Measurements from ENCODE around the gene PTPRM.

The PTPRM gene

GRCh38 chr18:7950380-7951136 is 383.4 kb downstream of the PTPRM start:
- no peaks in the 10 kb centered on the region for H3K79me2 ChIP-seq (ENCODE audit: low read length)
- H3F3A ChIP-seq (ENCODE audit: insufficient read depth, low read length) = no peaks in the 10 kb centered on the region
- no peaks in the 10 kb centered on the region for H3K27me3 ChIP-seq (replicated peaks; ENCODE audit: insufficient read depth, low read length)
- TF ChIP-seq EZH2phosphoT487 (IDR thresholded peaks at IDR 0.05; ENCODE audit: low read length) (no peak), EZH2 (optimal IDR thresholded peaks at IDR 0.05; ENCODE audit: low read depth, low read length) (no peak)
- TF ChIP-seq, protein P1, sequence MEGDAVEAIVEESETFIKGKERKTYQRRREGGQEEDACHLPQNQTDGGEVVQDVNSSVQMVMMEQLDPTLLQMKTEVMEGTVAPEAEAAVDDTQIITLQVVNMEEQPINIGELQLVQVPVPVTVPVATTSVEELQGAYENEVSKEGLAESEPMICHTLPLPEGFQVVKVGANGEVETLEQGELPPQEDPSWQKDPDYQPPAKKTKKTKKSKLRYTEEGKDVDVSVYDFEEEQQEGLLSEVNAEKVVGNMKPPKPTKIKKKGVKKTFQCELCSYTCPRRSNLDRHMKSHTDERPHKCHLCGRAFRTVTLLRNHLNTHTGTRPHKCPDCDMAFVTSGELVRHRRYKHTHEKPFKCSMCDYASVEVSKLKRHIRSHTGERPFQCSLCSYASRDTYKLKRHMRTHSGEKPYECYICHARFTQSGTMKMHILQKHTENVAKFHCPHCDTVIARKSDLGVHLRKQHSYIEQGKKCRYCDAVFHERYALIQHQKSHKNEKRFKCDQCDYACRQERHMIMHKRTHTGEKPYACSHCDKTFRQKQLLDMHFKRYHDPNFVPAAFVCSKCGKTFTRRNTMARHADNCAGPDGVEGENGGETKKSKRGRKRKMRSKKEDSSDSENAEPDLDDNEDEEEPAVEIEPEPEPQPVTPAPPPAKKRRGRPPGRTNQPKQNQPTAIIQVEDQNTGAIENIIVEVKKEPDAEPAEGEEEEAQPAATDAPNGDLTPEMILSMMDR (IDR thresholded peaks at IDR 0.05; ENCODE audit: low read length) = no peak
- no peak overlapping the region for H3K4me3 ChIP-seq (ENCODE audit: low read length)
- H3K27ac ChIP-seq (ENCODE audit: low read length) = no peak overlapping the region
- no peak overlapping the region for H2AFZ ChIP-seq (ENCODE audit: low read length)
- no peaks in the 10 kb centered on the region for H3K9me3 ChIP-seq (replicated peaks; ENCODE audit: insufficient read depth, low read length)
- no peak for DNase-seq
- no peak overlapping the region for H3K9ac ChIP-seq (ENCODE audit: low read length)
- no peaks in the 10 kb centered on the region for H3K9me2 ChIP-seq (replicated peaks; ENCODE audit: insufficient read depth, low read length)
- H4K20me1 ChIP-seq (ENCODE audit: insufficient read depth, low read length) = no peaks in the 10 kb centered on the region
- H3K4me1 ChIP-seq (ENCODE audit: low read length) = peaks cover 13% of the 10 kb centered on the region
- H3K4me2 ChIP-seq (ENCODE audit: low read depth, low read length) = no peak overlapping the region
- H3K36me3 ChIP-seq (replicated peaks; ENCODE audit: insufficient read depth, low read length) = no peaks in the 10 kb centered on the region

GRCh38 chr18:7953095-7953958 is 386.2 kb downstream of the PTPRM start:
- Histone ChIP-seq H3K4me1 (ENCODE audit: low read length) (peaks cover 23% of the 10 kb centered on the region), H3K4me3 (ENCODE audit: low read length) (no peak overlapping the region), H3K4me2 (ENCODE audit: low read depth, low read length) (peak overlapping the region; percentile 54), H3K36me3 (replicated peaks; ENCODE audit: insufficient read depth, low read length) (no peaks in the 10 kb centered on the region), H3K79me2 (ENCODE audit: low read length) (no peaks in the 10 kb centered on the region), H3K9ac (ENCODE audit: low read length) (no peak overlapping the region), H3K9me2 (replicated peaks; ENCODE audit: insufficient read depth, low read length) (no peaks in the 10 kb centered on the region), H2AFZ (ENCODE audit: low read length) (peak overlapping the region; percentile 25; the same call in 1 of the 2 replicates), H3K9me3 (replicated peaks; ENCODE audit: insufficient read depth, low read length) (no peaks in the 10 kb centered on the region), H3K27me3 (replicated peaks; ENCODE audit: insufficient read depth, low read length) (no peaks in the 10 kb centered on the region), H4K20me1 (ENCODE audit: insufficient read depth, low read length) (no peaks in the 10 kb centered on the region), H3F3A (ENCODE audit: insufficient read depth, low read length) (peaks cover 3% of the 10 kb centered on the region; the same call in 1 of the 2 replicates), H3K27ac (ENCODE audit: low read length) (peak overlapping the region; percentile 36; the same call in 1 of the 2 replicates)
- DNase-seq = peak; percentile 74
- no peak for TF ChIP-seq EZH2 (optimal IDR thresholded peaks at IDR 0.05; ENCODE audit: low read depth, low read length)
- TF ChIP-seq, protein P1 (IDR thresholded peaks at IDR 0.05; ENCODE audit: low read length) = no peak
- TF ChIP-seq EZH2phosphoT487 (IDR thresholded peaks at IDR 0.05; ENCODE audit: low read length) = no peak

DNA sequence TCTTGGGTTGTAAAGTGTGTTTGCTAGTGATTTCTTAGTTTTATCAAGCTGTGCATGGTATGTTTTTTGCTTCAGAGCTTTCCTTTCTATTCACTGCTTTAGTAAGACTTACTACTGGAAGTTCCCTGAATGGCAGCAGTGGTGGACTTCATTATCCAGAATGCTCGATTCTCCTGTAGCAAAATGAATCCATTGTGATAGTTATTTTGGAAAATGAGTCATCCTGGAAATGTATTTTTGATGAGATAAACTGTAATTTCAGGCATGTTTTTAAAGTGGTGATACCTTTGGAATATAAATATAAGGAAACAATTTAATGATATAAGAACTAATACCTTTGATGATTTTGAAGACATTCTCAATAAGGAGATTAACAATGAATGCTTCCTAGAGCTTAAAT is 387.1 kb downstream of the PTPRM start:
- Histone ChIP-seq H3F3A (ENCODE audit: insufficient read depth, low read length) (peaks cover 12% of the 10 kb centered on the region), H3K4me2 (ENCODE audit: low read depth, low read length) (no peak overlapping the region), H3K4me1 (ENCODE audit: low read length) (peaks cover 28% of the 10 kb centered on the region), H3K9me2 (replicated peaks; ENCODE audit: insufficient read depth, low read length) (no peaks in the 10 kb centered on the region), H2AFZ (ENCODE audit: low read length) (no peak overlapping the region), H3K27ac (ENCODE audit: low read length) (no peak overlapping the region), H4K20me1 (ENCODE audit: insufficient read depth, low read length) (no peaks in the 10 kb centered on the region), H3K27me3 (replicated peaks; ENCODE audit: insufficient read depth, low read length) (no peaks in the 10 kb centered on the region), H3K9ac (ENCODE audit: low read length) (no peak overlapping the region), H3K4me3 (ENCODE audit: low read length) (no peak overlapping the region), H3K36me3 (replicated peaks; ENCODE audit: insufficient read depth, low read length) (no peaks in the 10 kb centered on the region), H3K79me2 (ENCODE audit: low read length) (no peaks in the 10 kb centered on the region), H3K9me3 (replicated peaks; ENCODE audit: insufficient read depth, low read length) (no peaks in the 10 kb centered on the region)
- DNase-seq = no peak
- TF ChIP-seq EZH2phosphoT487 (IDR thresholded peaks at IDR 0.05; ENCODE audit: low read length) (no peak), EZH2 (optimal IDR thresholded peaks at IDR 0.05; ENCODE audit: low read depth, low read length) (no peak)
- TF ChIP-seq, protein P1 (IDR thresholded peaks at IDR 0.05; ENCODE audit: low read length) = no peak
